OCI-LY1 (cell line): ENCODE data around the gene BOC.

Experiments used
- H2AFZ ChIP-seq: fragments of 200-600 bp; sonication (generic), shearing (Covaris generic); 2 replicates; pipeline ENCODE4 v1.6.0; 2014; ENCODE audit warnings: antibody characterized with exemption, mild to moderate bottlenecking, low read length
- H3F3A ChIP-seq: fragments of 200-600 bp; sonication (generic), shearing (Covaris generic); 2 replicates; pipeline ENCODE4 v1.6.0; 2014; ENCODE audit warnings: mild to moderate bottlenecking, antibody characterized with exemption, low read length, moderate library complexity; ENCODE audit not compliant: insufficient read depth
- H3K27ac ChIP-seq: fragments of 200-600 bp; sonication (generic); 2 replicates; pipeline ENCODE4 v1.5.1; 2014; ENCODE audit warnings: low read length, mixed run types, mild to moderate bottlenecking, low read depth; ENCODE audit not compliant: poor library complexity, severe bottlenecking
- H3K27me3 ChIP-seq: fragments of 200-600 bp; sonication (generic); 2 replicates; pipeline ENCODE4 v1.6.0; 2014; ENCODE audit warnings: antibody characterized with exemption, mild to moderate bottlenecking, low read length, moderate library complexity; ENCODE audit not compliant: insufficient read depth
- H3K36me3 ChIP-seq: fragments of 200-600 bp; sonication (generic); 2 replicates; pipeline ENCODE4 v1.6.1; 2014; ENCODE audit warnings: mild to moderate bottlenecking, antibody characterized with exemption, low read length, moderate library complexity, mixed read lengths; ENCODE audit not compliant: insufficient read depth
- H3K4me1 ChIP-seq: fragments of 200-600 bp; sonication (generic); 2 replicates; pipeline ENCODE4 v1.5.1; 2014; ENCODE audit warnings: mild to moderate bottlenecking, low read length, moderate library complexity; ENCODE audit not compliant: insufficient read depth, severe bottlenecking
- H3K4me2 ChIP-seq: fragments of 200-600 bp; sonication (generic), shearing (Covaris generic); 2 replicates; pipeline ENCODE4 v1.6.1; 2014; ENCODE audit warnings: low read length
- H3K4me3 ChIP-seq: fragments of 200-600 bp; sonication (generic); 2 replicates; pipeline ENCODE4 v1.5.1; 2014; ENCODE audit warnings: low read length, low read depth, mild to moderate bottlenecking, mixed read lengths; ENCODE audit not compliant: poor library complexity, severe bottlenecking
- H3K79me2 ChIP-seq: fragments of 200-600 bp; shearing (Covaris generic); 2 replicates; pipeline ENCODE4 v1.6.1; 2016; ENCODE audit warnings: mixed run types, low read length, mixed read lengths; ENCODE audit not compliant: insufficient read depth
- H3K9ac ChIP-seq: fragments of 200-600 bp; sonication (generic), shearing (Covaris generic); 2 replicates; pipeline ENCODE4 v1.6.1; 2014; ENCODE audit warnings: mild to moderate bottlenecking, low read length, mixed read lengths
- H3K9me2 ChIP-seq: fragments of 200-600 bp; sonication (generic), shearing (Covaris generic); 2 replicates; pipeline ENCODE4 v1.6.1; 2014; ENCODE audit warnings: low read depth, mild to moderate bottlenecking, low read length, mixed read lengths
- H3K9me3 ChIP-seq: fragments of 200-600 bp; shearing (Covaris generic); 2 replicates; pipeline ENCODE4 v1.6.1; 2014; ENCODE audit warnings: low read length, mixed read lengths
- H4K20me1 ChIP-seq: fragments of 200-600 bp; sonication (generic), shearing (Covaris generic); 2 replicates; pipeline ENCODE4 v1.6.0; 2016; ENCODE audit warnings: mild to moderate bottlenecking, low read length; ENCODE audit not compliant: insufficient read depth
- CTCF ChIP-seq: fragments of 200-600 bp; sonication (generic), shearing (Covaris generic); IDR thresholded peaks from 2 replicates; pipeline ENCODE4 v1.5.1; 2017; ENCODE audit warnings: mild to moderate bottlenecking, antibody characterized with exemption, low read length, moderate library complexity, mixed read lengths
- EZH2 ChIP-seq: fragments of 200-600 bp; sonication (generic), shearing (Covaris generic); IDR thresholded peaks from 2 replicates; pipeline ENCODE4 v1.8.0; 2017; ENCODE audit warnings: borderline replicate concordance, mixed run types, mild to moderate bottlenecking, antibody characterized with exemption, low read length, moderate library complexity, mixed read lengths

The BOC gene

GRCh38 chr3:113240841-113241240 lies 29.5 kb downstream of the BOC start:
- Histone ChIP-seq H3K27me3 (no peaks in the 10 kb centered on the region), H3K4me1 (no peaks in the 10 kb centered on the region), H3K27ac (no peak overlapping the region), H3K79me2 (no peaks in the 10 kb centered on the region), H3K36me3 (no peaks in the 10 kb centered on the region), H3K9ac (no peak overlapping the region), H3K4me2 (no peak overlapping the region), H2AFZ (no peak overlapping the region), H3K9me3 (no peaks in the 10 kb centered on the region), H3F3A (no peaks in the 10 kb centered on the region), H4K20me1 (no peaks in the 10 kb centered on the region), H3K4me3 (no peak overlapping the region), H3K9me2 (no peaks in the 10 kb centered on the region)
- TF ChIP-seq EZH2 (no peak), CTCF (no peak)

DNA sequence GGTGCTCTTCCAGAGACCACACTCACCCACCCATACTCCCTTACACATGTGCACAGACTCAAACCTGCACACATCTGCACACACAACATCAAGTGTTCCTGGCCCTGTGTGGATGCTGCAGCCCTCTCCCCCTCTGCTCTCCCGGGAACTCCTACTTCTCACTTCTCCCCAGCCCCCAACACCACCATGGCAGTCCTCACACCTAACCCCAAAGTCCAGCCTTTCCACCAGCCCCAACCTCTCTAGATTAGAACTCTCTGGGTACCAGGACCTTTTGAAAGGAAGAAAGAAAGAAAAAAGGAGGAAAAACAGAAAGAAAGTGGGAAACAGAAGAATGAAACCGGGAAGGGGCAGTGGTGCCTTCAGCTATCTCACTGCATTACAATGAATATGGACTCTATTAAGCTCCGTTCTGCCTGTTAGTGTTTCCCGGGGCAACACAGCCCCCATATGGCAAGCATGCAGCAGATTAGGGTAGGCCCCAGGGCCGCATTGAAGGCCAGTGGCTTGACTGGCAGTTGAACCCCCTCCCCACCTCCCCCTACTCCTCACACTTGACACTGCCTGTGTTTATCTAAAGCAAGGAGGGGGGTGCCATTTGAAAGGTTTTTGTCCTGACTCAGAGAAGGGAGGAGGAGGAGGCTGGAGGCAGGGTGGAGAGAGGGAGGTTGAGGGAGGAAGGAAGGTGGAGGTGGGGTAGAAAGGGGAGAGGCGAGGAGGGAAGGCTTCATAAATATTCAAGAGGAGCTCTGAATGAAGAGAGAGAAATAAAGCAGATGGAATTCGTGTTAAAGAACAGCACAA lies 30.1 kb downstream of the BOC start:
- no peaks in the 10 kb centered on the region for H3K9me2 ChIP-seq
- no peaks in the 10 kb centered on the region for H3K79me2 ChIP-seq
- TF ChIP-seq EZH2 (no peak), CTCF (no peak)
- no peaks in the 10 kb centered on the region for H3K9me3 ChIP-seq
- no peak overlapping the region for H3K9ac ChIP-seq
- H3K36me3 ChIP-seq = no peaks in the 10 kb centered on the region
- no peak overlapping the region for H2AFZ ChIP-seq
- H3K4me2 ChIP-seq = no peak overlapping the region
- H4K20me1 ChIP-seq = no peaks in the 10 kb centered on the region
- H3K27ac ChIP-seq = no peak overlapping the region
- H3K4me1 ChIP-seq = no peaks in the 10 kb centered on the region
- H3F3A ChIP-seq = no peaks in the 10 kb centered on the region
- H3K27me3 ChIP-seq = no peaks in the 10 kb centered on the region
- H3K4me3 ChIP-seq = no peak overlapping the region

DNA sequence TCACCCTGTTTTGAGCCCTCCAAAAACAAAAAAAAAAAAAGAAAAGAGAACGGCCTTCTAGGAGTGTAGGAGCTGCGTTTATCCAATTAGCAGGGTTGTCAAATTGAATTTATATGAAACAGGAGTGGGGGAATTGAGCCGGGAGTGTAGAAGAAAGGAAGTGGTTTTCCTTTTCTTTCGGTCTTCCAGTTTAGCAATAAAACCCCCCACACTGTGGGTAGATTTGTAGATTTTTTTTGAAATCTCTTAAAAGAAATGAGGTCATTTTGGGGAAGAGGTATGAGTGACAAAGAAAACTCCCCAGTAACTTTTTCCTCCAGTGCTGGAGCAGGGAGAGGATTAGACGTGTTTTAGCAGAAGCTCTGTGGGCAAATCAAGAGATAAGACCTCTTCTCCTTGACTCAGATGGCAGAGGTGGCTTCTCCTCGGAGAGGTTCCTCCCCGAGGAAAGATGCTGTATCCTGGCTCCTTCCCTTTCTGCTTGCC lies 30.8 kb downstream of the BOC start:
- no peak overlapping the region for H3K4me3 ChIP-seq
- H3K9me2 ChIP-seq = no peaks in the 10 kb centered on the region
- TF ChIP-seq CTCF = no peak
- TF ChIP-seq EZH2 = no peak
- H3K27me3 ChIP-seq = no peaks in the 10 kb centered on the region
- no peak overlapping the region for H3K4me2 ChIP-seq
- no peaks in the 10 kb centered on the region for H3K36me3 ChIP-seq
- no peak overlapping the region for H3K9ac ChIP-seq
- no peak overlapping the region for H3K27ac ChIP-seq
- no peak overlapping the region for H2AFZ ChIP-seq
- no peaks in the 10 kb centered on the region for H4K20me1 ChIP-seq
- H3F3A ChIP-seq = no peaks in the 10 kb centered on the region
- no peaks in the 10 kb centered on the region for H3K79me2 ChIP-seq
- H3K9me3 ChIP-seq = no peaks in the 10 kb centered on the region
- H3K4me1 ChIP-seq = no peaks in the 10 kb centered on the region
